OCI-LY7 (cell line): Measurements from ENCODE around the gene SNX14. TPM values are rescaled to one million over a fixed set of nuclear protein-coding genes. Genes with fewer than 3 reads are reported as not detected.

Experiments used
- BruUV-seq: library from RNA; stranded (reverse); fragments of 400-500 nt; replicated peaks from 2 replicates; lab custom pipeline; 2021; lab: Mats Ljungman, UMichigan
- CTCF ChIA-PET: fragments of 300-600 bp; sonication (Branson Sonifier 250); formaldehyde crosslinking; loops from one replicate; lab custom pipeline; 2022; ENCODE audit warnings: antibody characterized with exemption; ENCODE audit not compliant: unreplicated experiment; lab: Charles Lee
- POLR2A ChIA-PET: fragments of 300-600 bp; sonication (Branson Sonifier 250); formaldehyde crosslinking; loops from one replicate; lab custom pipeline; 2022; ENCODE audit warnings: antibody characterized with exemption; lab: Charles Lee
- DNase-seq: peaks from one replicate; pipeline ENCODE4 v3.0.0-alpha.2; 2015; ENCODE audit warnings: low spot score
- H2AFZ ChIP-seq: fragments of 200-600 bp; sonication (generic), shearing (Covaris generic); 2 replicates; pipeline ENCODE4 v1.6.1; 2014; ENCODE audit warnings: mild to moderate bottlenecking, antibody characterized with exemption, low read length, moderate library complexity
- H3K27ac ChIP-seq: fragments of 200-600 bp; sonication (generic); 2 replicates; pipeline ENCODE4 v1.5.1; 2014; ENCODE audit warnings: mixed run types, low read depth, mild to moderate bottlenecking, moderate library complexity, low read length, inconsistent platforms; ENCODE audit not compliant: poor library complexity, severe bottlenecking
- H3K36me3 ChIP-seq: fragments of 200-600 bp; sonication (generic); 2 replicates; pipeline ENCODE4 v1.6.1; 2014; ENCODE audit warnings: mild to moderate bottlenecking, antibody characterized with exemption, low read length, moderate library complexity, mixed read lengths; ENCODE audit not compliant: insufficient read depth
- H3K4me1 ChIP-seq: fragments of 200-600 bp; sonication (generic); 2 replicates; pipeline ENCODE4 v1.5.1; 2014; ENCODE audit warnings: mild to moderate bottlenecking, low read length; ENCODE audit not compliant: insufficient read depth, poor library complexity, severe bottlenecking
- H3K4me2 ChIP-seq: fragments of 200-600 bp; sonication (generic); 2 replicates; pipeline ENCODE4 v1.6.1; 2014; ENCODE audit warnings: mild to moderate bottlenecking, low read length
- H3K4me3 ChIP-seq: fragments of 200-600 bp; sonication (generic); 2 replicates; pipeline ENCODE4 v1.5.1; 2014; ENCODE audit warnings: mild to moderate bottlenecking, low read depth, low read length; ENCODE audit not compliant: poor library complexity, severe bottlenecking
- H3K79me2 ChIP-seq: fragments of 200-600 bp; sonication (generic); 2 replicates; pipeline ENCODE4 v1.6.1; 2016; ENCODE audit warnings: low read depth, mild to moderate bottlenecking, low read length, moderate library complexity, mixed read lengths; ENCODE audit not compliant: insufficient read depth
- H3K9me2 ChIP-seq: fragments of 200-600 bp; sonication (generic); 2 replicates; pipeline ENCODE4 v1.6.1; 2016; ENCODE audit warnings: mild to moderate bottlenecking, low read length, mixed read lengths; ENCODE audit not compliant: insufficient read depth
- H3K9me3 ChIP-seq: fragments of 200-600 bp; sonication (generic); 2 replicates; pipeline ENCODE4 v1.6.1; 2014; ENCODE audit warnings: mild to moderate bottlenecking, mixed run types, low read length, mixed read lengths
- H4K20me1 ChIP-seq: fragments of 200-600 bp; sonication (generic); 2 replicates; pipeline ENCODE4 v1.6.1; 2014; ENCODE audit warnings: mild to moderate bottlenecking, antibody characterized with exemption, low read length, moderate library complexity, mixed read lengths; ENCODE audit not compliant: insufficient read depth
- CTCF ChIP-seq: fragments of 200-600 bp; sonication (generic); conservative IDR thresholded peaks from 2 replicates; pipeline ENCODE4 v1.5.1; 2014; ENCODE audit warnings: mild to moderate bottlenecking, antibody characterized with exemption, low read length, moderate library complexity, mixed read lengths
- EZH2phosphoT487 ChIP-seq: fragments of 200-600 bp; sonication (generic); IDR thresholded peaks from 2 replicates; pipeline ENCODE4 v1.6.1; 2018; ENCODE audit warnings: low read depth, borderline replicate concordance, mild to moderate bottlenecking, mixed run types, antibody characterized with exemption, low read length, moderate library complexity, mixed read lengths
- intact Hi-C: fragments of 100-400 bp; cut with micrococcal nuclease; formaldehyde crosslinking; loops from one replicate; pipeline ENCODE4 v1.10.0; 2022; ENCODE audit not compliant: unreplicated experiment
- total RNA-seq, 2 experiments: library from RNA; depleted of rRNA in 1 of 2; stranded (reverse); fragments of >200 nt in 1 of 2; shearing (Covaris generic) in 1 of 2; gene quantifications; 2 replicates each; pipeline ENCODE4 v1.2.3, GENCODE V29; 2014 to 2022

Gene SNX14
- total RNA-seq, 2 experiments from 2014 or later = 73.4 to 75.3 TPM

GRCh38 chr6:85458184-85458583 is 135.5 kb downstream of the SNX14 start:
- intact Hi-C loops = no loop called here
- no peaks in the 10 kb centered on the region for H3K79me2 ChIP-seq
- CTCF ChIA-PET = no interaction called here
- H3K9me2 ChIP-seq = no peaks in the 10 kb centered on the region
- peak; percentile 3 for DNase-seq
- no peak overlapping the region for H3K4me2 ChIP-seq
- TF ChIP-seq CTCF (no peak), EZH2phosphoT487 (no peak)
- H3K4me1 ChIP-seq = peaks cover 30% of the 10 kb centered on the region
- BruUV-seq = no TSS peak
- no peaks in the 10 kb centered on the region for H3K9me3 ChIP-seq
- H4K20me1 ChIP-seq = no peaks in the 10 kb centered on the region
- H3K4me3 ChIP-seq = no peak overlapping the region
- POLR2A ChIA-PET = interaction anchor here (0.6 to 0.9 kb wide), 2 partner anchors 32 to 76 kb away, joined by 3 read pairs; no protein-coding TSS in a partner anchor
- no peaks in the 10 kb centered on the region for H3K36me3 ChIP-seq
- no peak overlapping the region for H2AFZ ChIP-seq
- H3K27ac ChIP-seq = no peak overlapping the region

DNA sequence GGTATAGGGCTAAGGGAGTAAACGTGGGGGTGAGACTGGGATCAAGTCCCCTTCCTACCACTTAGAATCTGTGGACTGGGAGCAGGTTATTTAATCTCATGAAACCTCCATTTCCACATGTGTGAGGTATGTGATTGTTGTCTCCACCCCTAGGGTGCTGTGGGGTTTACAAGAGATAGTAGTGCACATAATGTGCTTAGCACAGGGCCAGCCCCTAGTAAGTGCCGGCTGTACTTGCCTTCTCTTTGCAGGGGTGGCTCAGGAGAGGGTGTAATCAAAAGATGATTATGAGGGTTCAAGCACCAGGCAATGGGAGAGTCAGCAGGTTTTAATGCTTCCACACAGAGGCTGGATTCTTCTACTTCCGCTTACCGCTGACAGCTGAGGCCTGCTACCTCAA is 136.9 kb downstream of the SNX14 start:
- ChIA-PET CTCF (no interaction called here), POLR2A (no interaction called here)
- no peak overlapping the region for H3K4me2 ChIP-seq
- peaks cover 24% of the 10 kb centered on the region for H3K4me1 ChIP-seq
- H3K36me3 ChIP-seq = no peaks in the 10 kb centered on the region
- H3K9me2 ChIP-seq = no peaks in the 10 kb centered on the region
- H3K9me3 ChIP-seq = no peaks in the 10 kb centered on the region
- no peak overlapping the region for H2AFZ ChIP-seq
- no peak for DNase-seq
- TF ChIP-seq EZH2phosphoT487 (no peak), CTCF (no peak)
- no peak overlapping the region for H3K4me3 ChIP-seq
- no TSS peak for BruUV-seq
- intact Hi-C loops = no loop called here
- no peak overlapping the region for H3K27ac ChIP-seq
- no peaks in the 10 kb centered on the region for H3K79me2 ChIP-seq
- H4K20me1 ChIP-seq = no peaks in the 10 kb centered on the region

Other genes starting within 250 kb of the SNX14 start
- gene NT5E, start 143.8 kb downstream of the SNX14 start, total RNA-seq (2014; rRNA removed; shearing (Covaris generic)) = not detected in 2 replicates
- gene NT5E, start 143.8 kb downstream of the SNX14 start, total RNA-seq (2022) = not detected in 2 replicates
- 73.5 and 80.9 TPM in 2 replicates for gene SYNCRIP, start 49.0 kb upstream of the SNX14 start, total RNA-seq (2014; rRNA removed; shearing (Covaris generic))
- 167 and 188 TPM in 2 replicates for gene SYNCRIP, start 49.0 kb upstream of the SNX14 start, total RNA-seq (2022)